ENCODE results near the gene GIMAP6. TPM values are rescaled to one million over a fixed set of nuclear protein-coding genes. Genes with fewer than 3 reads are reported as not detected.
"Not testable (repeated sequence)": the region's sequence is repeated elsewhere in the genome, so short reads cannot be mapped to it uniquely, and the experiment has no call there.

Gene GIMAP6
- total RNA-seq, 1 donor from 2014 or later = 37.6 TPM

DNA sequence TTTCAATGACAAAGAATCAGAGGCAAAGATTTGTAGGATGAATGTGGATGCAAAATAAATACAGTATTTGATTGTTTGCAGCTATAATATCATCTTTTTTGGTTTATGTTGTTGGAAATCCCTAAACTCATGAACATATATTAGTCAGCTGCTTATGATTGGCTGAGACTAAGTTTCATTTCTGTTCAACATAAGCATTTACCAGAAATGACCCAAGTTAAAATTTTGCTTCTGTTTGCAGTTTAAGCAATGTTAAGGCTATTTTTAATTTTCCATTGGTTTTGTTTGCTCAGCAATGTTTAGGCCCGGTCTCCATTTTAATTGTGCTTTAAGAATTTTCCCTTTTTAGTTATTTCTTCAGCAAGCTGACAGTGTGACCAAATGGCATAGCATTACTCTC, 22.0 kb downstream of the GIMAP6 start:
- no peak for DNase-seq (ENCODE audit: low spot score in 2 of 2)
- H3K4me1 ChIP-seq = no peaks in the 10 kb centered on the region
- no peaks in the 10 kb centered on the region for H3K36me3 ChIP-seq
- no peak overlapping the region for H3K4me3 ChIP-seq
- no peak overlapping the region for H3K27ac ChIP-seq
- no peaks in the 10 kb centered on the region for H3K9me3 ChIP-seq
- TF ChIP-seq, protein P1, sequence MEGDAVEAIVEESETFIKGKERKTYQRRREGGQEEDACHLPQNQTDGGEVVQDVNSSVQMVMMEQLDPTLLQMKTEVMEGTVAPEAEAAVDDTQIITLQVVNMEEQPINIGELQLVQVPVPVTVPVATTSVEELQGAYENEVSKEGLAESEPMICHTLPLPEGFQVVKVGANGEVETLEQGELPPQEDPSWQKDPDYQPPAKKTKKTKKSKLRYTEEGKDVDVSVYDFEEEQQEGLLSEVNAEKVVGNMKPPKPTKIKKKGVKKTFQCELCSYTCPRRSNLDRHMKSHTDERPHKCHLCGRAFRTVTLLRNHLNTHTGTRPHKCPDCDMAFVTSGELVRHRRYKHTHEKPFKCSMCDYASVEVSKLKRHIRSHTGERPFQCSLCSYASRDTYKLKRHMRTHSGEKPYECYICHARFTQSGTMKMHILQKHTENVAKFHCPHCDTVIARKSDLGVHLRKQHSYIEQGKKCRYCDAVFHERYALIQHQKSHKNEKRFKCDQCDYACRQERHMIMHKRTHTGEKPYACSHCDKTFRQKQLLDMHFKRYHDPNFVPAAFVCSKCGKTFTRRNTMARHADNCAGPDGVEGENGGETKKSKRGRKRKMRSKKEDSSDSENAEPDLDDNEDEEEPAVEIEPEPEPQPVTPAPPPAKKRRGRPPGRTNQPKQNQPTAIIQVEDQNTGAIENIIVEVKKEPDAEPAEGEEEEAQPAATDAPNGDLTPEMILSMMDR (IDR thresholded peaks at IDR 0.05) = no peak
- no peaks in the 10 kb centered on the region for H3K27me3 ChIP-seq
- intact Hi-C loops (cut with DNase I) = no loop called here

DNA sequence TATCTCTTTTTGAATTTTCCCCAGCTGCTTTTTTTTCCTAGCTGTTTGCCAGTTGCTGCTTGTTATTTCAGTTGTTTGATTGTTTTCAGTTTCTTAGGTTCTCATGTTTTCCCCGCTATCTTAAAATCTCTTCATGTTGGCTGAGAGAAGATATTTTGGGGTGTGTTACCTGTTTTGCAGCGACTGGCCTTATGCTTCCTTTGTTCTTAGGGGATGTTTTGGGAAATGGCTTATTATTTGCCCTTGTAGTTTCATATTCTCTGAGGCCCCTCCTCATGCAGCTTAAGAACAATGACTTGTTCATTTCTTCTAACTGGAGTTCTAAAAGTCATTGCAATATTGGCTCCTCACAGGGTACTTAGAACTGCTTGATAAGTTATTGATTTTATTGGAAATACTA, 28.6 kb downstream of the GIMAP6 start:
- H3K27ac ChIP-seq; H3K9me3 ChIP-seq; H3K27me3 ChIP-seq; intact Hi-C loops (cut with DNase I); H3K4me1 ChIP-seq; H3K4me3 ChIP-seq; DNase-seq (ENCODE audit: low spot score in 2 of 2); H3K36me3 ChIP-seq: not testable (repeated sequence)

DNA sequence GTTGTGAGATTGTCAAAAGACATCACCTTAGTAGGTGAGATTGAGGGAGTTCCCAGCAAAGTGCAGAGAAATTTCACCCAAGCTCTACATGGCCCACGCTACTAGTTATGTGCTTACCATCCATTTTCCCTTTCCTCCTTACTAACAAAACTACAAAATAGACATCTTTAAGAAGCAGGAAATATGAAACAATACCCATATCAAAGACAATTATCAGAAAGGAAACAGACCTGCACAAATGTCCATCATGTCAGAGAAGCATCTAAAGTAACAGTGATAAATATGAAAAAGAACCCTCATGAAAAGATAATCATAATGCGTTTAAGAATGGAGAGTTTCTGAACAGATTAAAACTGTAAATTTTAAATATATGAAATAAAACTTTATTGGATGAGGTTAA, 36.8 kb downstream of the GIMAP6 start:
- Histone ChIP-seq H3K27me3 (no peaks in the 10 kb centered on the region), H3K9me3 (peaks cover 0 to 7% of the 10 kb centered on the region in 2 donors), H3K4me3 (no peak overlapping the region), H3K4me1 (no peaks in the 10 kb centered on the region), H3K27ac (no peak overlapping the region), H3K36me3 (no peaks in the 10 kb centered on the region)
- no peak for DNase-seq (ENCODE audit: low spot score in 2 of 2)
- intact Hi-C loops (cut with DNase I) = no loop called here
- TF ChIP-seq, protein P1 (IDR thresholded peaks at IDR 0.05) = no peak

DNA sequence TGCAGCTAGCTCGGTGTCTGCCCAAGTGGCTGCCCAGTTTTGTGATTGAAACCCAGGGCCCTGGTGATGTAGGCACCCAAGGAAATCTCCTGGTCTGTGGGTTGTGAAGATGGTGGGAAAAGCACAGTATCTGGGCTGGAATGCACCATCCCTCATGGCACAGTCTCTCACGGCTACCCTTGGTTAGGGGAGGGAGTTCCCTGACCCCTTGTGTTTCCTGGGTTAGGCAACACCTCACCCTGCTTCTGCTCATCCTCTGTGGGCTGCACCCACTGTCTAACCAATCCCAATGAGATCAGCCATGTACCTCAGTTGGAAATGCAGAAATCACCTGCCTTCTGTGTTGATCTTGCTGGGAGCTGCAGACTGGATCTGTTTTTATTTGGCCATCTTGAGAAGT, 37.4 kb downstream of the GIMAP6 start:
- peaks cover 0 to 7% of the 10 kb centered on the region in 2 donors for H3K9me3 ChIP-seq

DNA sequence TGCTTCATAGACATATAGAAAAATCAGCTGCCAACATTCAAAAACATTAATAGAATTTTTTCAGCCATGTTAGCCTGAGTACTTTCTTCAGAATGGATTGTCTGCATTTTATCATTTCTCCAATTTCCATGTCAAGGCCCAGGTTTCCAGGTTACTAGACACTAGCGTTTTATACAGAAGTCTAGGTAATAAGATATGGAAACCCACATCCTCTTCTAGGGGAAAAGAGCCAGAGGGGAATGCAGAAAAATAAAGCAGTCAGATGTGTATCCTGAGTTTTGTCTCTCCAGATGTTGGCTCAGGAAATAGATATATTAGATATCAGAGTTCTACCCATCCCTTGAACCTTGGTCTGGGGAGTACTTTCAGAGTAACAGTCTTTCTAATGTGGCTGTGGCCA, 44.6 kb downstream of the GIMAP6 start:
- Histone ChIP-seq H3K27ac (no peak overlapping the region), H3K4me1 (no peaks in the 10 kb centered on the region)

More for the DNA sequence above, 37.4 kb downstream of the GIMAP6 start:
- Histone ChIP-seq H3K27ac (no peak overlapping the region), H3K36me3 (no peaks in the 10 kb centered on the region), H3K4me1 (no peaks in the 10 kb centered on the region), H3K4me3 (no peak overlapping the region), H3K27me3 (no peaks in the 10 kb centered on the region)
- intact Hi-C loops (cut with DNase I) = no loop called here
- TF ChIP-seq, protein P1 (IDR thresholded peaks at IDR 0.05) = no peak
- no peak for DNase-seq (ENCODE audit: low spot score in 2 of 2)

DNA sequence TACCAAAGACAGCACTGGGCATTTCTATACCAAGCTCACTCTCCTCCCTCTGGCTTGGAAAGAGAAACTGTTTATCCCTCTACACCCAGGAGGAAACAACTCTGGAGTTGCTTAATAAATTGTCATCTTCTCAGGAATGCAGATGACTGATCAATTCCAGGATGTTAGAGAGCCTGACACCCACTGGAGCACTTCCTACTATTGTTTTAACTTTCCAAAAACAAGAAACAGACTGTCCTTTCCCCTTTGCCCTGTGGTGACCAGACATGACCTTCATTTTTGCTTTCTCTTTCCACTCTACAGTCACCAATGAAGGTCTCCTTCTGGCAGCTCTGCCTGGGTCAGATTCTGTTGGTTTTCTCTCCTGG, 45.4 kb downstream of the GIMAP6 start:
- Histone ChIP-seq H3K9me3 (peaks cover 0 to 3% of the 10 kb centered on the region in 2 donors), H3K27me3 (no peaks in the 10 kb centered on the region), H3K27ac (peak overlapping the region in 1 of 2 donors; percentile 41), H3K4me3 (no peak overlapping the region), H3K4me1 (no peaks in the 10 kb centered on the region), H3K36me3 (no peaks in the 10 kb centered on the region)
- TF ChIP-seq, protein P1 (IDR thresholded peaks at IDR 0.05) = no peak
- intact Hi-C loops (cut with DNase I) = no loop called here
- no peak for DNase-seq (ENCODE audit: low spot score in 2 of 2)

More for the DNA sequence above, 44.6 kb downstream of the GIMAP6 start:
- DNase-seq (ENCODE audit: low spot score in 2 of 2) = no peak
- intact Hi-C loops (cut with DNase I) = no loop called here
- TF ChIP-seq, protein P1 (IDR thresholded peaks at IDR 0.05) = no peak
- Histone ChIP-seq H3K4me3 (no peak overlapping the region), H3K9me3 (peaks cover 0 to 7% of the 10 kb centered on the region in 2 donors), H3K36me3 (no peaks in the 10 kb centered on the region), H3K27me3 (no peaks in the 10 kb centered on the region)
